Endothelial cell of umbilical vein (primary cell): ENCODE results near the gene TRAPPC2.

ENCODE experiments used
- CTCF ChIP-seq, 2 donors: IDR thresholded peaks; 1 replicate in 1 of 2; 2 replicates in 1 of 2; pipeline ENCODE4 v1.5.1; 2011; ENCODE audit warnings: low read length in 2 of 2, mild to moderate bottlenecking in 2 of 2, moderate library complexity in 2 of 2, control low read depth in 1 of 2, inconsistent platforms in 1 of 2, low read depth in 1 of 2; ENCODE audit not compliant: insufficient read depth in 1 of 2; ENCODE audit errors: extremely low read depth in 1 of 2
- EZH2 ChIP-seq: IDR thresholded peaks from 2 replicates; pipeline ENCODE4 v1.6.1; 2012; ENCODE audit warnings: borderline replicate concordance, low read depth, mild to moderate bottlenecking, moderate library complexity, low read length, inconsistent platforms; ENCODE audit not compliant: severe bottlenecking
- FOS ChIP-seq: IDR thresholded peaks from 2 replicates; pipeline ENCODE4 v1.6.1; 2011; ENCODE audit warnings: mild to moderate bottlenecking, low read length, moderate library complexity, borderline replicate concordance; ENCODE audit not compliant: insufficient read depth
- JUN ChIP-seq: IDR thresholded peaks from 2 replicates; pipeline ENCODE4 v1.6.1; 2011; ENCODE audit warnings: borderline replicate concordance, low read depth; ENCODE audit not compliant: insufficient read length, insufficient read depth
- MAX ChIP-seq: IDR thresholded peaks from 2 replicates; pipeline ENCODE4 v1.6.1; 2011; ENCODE audit not compliant: insufficient read depth, insufficient read length
- POLR2A ChIP-seq: IDR thresholded peaks from 2 replicates; pipeline ENCODE4 v1.6.1; 2012; ENCODE audit warnings: low read depth, mild to moderate bottlenecking, control low read depth, low read length
- POLR2AphosphoS5 ChIP-seq: IDR thresholded peaks from 2 replicates; pipeline ENCODE4 v1.6.1; 2012; ENCODE audit warnings: low read depth, mild to moderate bottlenecking, control low read depth, low read length, moderate library complexity; ENCODE audit not compliant: insufficient read depth

GRCh38 chrX:13700380-13700779, 34.0 kb downstream of the TRAPPC2 start:
- TF ChIP-seq CTCF (IDR thresholded peaks at IDR 0.05; ENCODE audit: extremely low read depth in 1 of 2, insufficient read depth in 1 of 2, low read depth in 1 of 2, low read length in 2 of 2) (no peak), POLR2A (no peak), EZH2 (no peak), MAX (no peak), FOS (no peak), POLR2AphosphoS5 (no peak), JUN (no peak)
